GM12878 (cell line): ENCODE results near the gene KDM4C.

Source experiments
- CTCF ChIP-seq, 3 experiments: IDR thresholded peaks in 2 of 3; conservative IDR thresholded peaks in 1 of 3; 2 replicates each; pipeline ENCODE4 v1.5.1; 2011; ENCODE audit warnings: low read depth in 3 of 3, low read length in 3 of 3, mild to moderate bottlenecking in 3 of 3, control low read depth in 2 of 3, moderate library complexity in 2 of 3, inconsistent platforms in 1 of 3, mixed read lengths in 1 of 3; ENCODE audit not compliant: control insufficient read depth in 2 of 3, insufficient read depth in 1 of 3; ENCODE audit errors: extremely low read depth in 1 of 3
- KDM1A ChIP-seq: fragments of 200-600 bp; sonication (generic); IDR thresholded peaks from 2 replicates; pipeline ENCODE4 v1.6.1; 2016; ENCODE audit warnings: borderline replicate concordance
- POLR2A ChIP-seq: IDR thresholded peaks from 2 replicates; pipeline ENCODE4 v1.6.1; 2011; ENCODE audit warnings: low read depth, mild to moderate bottlenecking, low read length
- RAD21 ChIP-seq: IDR thresholded peaks from 2 replicates; pipeline ENCODE4 v1.6.1; 2011; ENCODE audit warnings: mild to moderate bottlenecking, low read depth, low read length, moderate library complexity; ENCODE audit not compliant: insufficient read depth
- SIN3A ChIP-seq: IDR thresholded peaks from 2 replicates; pipeline ENCODE4 v1.6.1; 2012; ENCODE audit warnings: low read depth, low read length, improper control_type of control experiment
- SMC3 ChIP-seq: IDR thresholded peaks from 2 replicates; pipeline ENCODE4 v1.6.1; 2011; ENCODE audit warnings: low read length, improper control_type of control experiment, borderline replicate concordance
- USF2 ChIP-seq: IDR thresholded peaks from 2 replicates; pipeline ENCODE4 v1.6.1; 2011; ENCODE audit warnings: low read depth, low read length, improper control_type of control experiment, borderline replicate concordance
- ZSCAN29 ChIP-seq: fragments of 450-650 bp; IDR thresholded peaks from 2 replicates; pipeline ENCODE4 v1.6.1; 2017; ENCODE audit warnings: mild to moderate bottlenecking, moderate library complexity

- TF ChIP-seq SIN3A (no peak), ZSCAN29 (no peak), KDM1A (no peak), POLR2A (no peak), CTCF (IDR thresholded peaks at IDR 0.05 in 2 of 3, conservative IDR thresholded peaks at IDR 0.05 in 1 of 3; ENCODE audit: control insufficient read depth in 2 of 3, extremely low read depth in 1 of 3, insufficient read depth in 1 of 3, low read depth in 3 of 3, low read length in 3 of 3) (no peak), USF2 (no peak), RAD21 (no peak), SMC3 (no peak)
Observed at GRCh38 chr9:6991418-6991817, 233.6 kb downstream of the KDM4C start.
